Cardiac muscle cell (in vitro differentiated cells and primary cell): ENCODE results near the gene TIMM21. TPM values are rescaled to one million over a fixed set of nuclear protein-coding genes. Genes with fewer than 3 reads are reported as not detected.

Experiments
- DNase-seq, 2 donors: peaks; one replicate each; pipeline versions ENCODE4 v3.0.0 to v3.0.0-alpha.2; 2010 to 2017; ENCODE audit warnings: low read depth in 1 of 2, low spot score in 1 of 2
- H3K27ac ChIP-seq: fragments of 200-600 bp; sonication (generic); 2 replicates; pipeline ENCODE4 v1.5.1; 2016
- H3K27me3 ChIP-seq: fragments of 200-600 bp; sonication (generic); 2 replicates; pipeline ENCODE4 v1.6.0; 2016; ENCODE audit warnings: control low read depth
- H3K36me3 ChIP-seq: fragments of 200-600 bp; sonication (generic); 2 replicates; pipeline ENCODE4 v1.5.1; 2016; ENCODE audit warnings: control low read depth
- H3K4me1 ChIP-seq: fragments of 200-600 bp; sonication (generic); 2 replicates; pipeline ENCODE4 v1.8.1; 2017; ENCODE audit warnings: low read depth, mild to moderate bottlenecking, mixed run types
- H3K4me3 ChIP-seq: fragments of 200-600 bp; sonication (generic); 2 replicates; pipeline ENCODE4 v1.5.1; 2016; ENCODE audit warnings: mild to moderate bottlenecking
- H3K9me3 ChIP-seq: fragments of 200-600 bp; sonication (generic); 2 replicates; pipeline ENCODE4 v1.5.1; 2017; ENCODE audit warnings: low read depth, mild to moderate bottlenecking, control low read depth
- CTCF ChIP-seq: IDR thresholded peaks from 2 replicates; pipeline ENCODE4 v1.5.1; 2012; ENCODE audit warnings: low read depth, mild to moderate bottlenecking, low read length
- polyA plus RNA-seq: library from polyadenylated mRNA; unstranded; fragments of >200 nt; fragmentation: Nextera tagmentation; extraction: Ambion mirVana; gene quantifications from 2 replicates; pipeline ENCODE4 v1.2.1, GENCODE V29; 2016
- total RNA-seq: library from RNA; depleted of rRNA; stranded (reverse); fragments of >200 nt; gene quantifications from 2 replicates; pipeline ENCODE4 v1.2.3, GENCODE V29; 2016

TIMM21 gene
- total and polyA plus RNA-seq, 2 experiments from 2014 or later = 30.9 to 147 TPM

- Histone ChIP-seq H3K4me1 (no peaks in the 10 kb centered on the region), H3K36me3 (no peaks in the 10 kb centered on the region), H3K4me3 (no peak overlapping the region), H3K27ac (no peak overlapping the region), H3K9me3 (no peaks in the 10 kb centered on the region), H3K27me3 (no peaks in the 10 kb centered on the region)
- TF ChIP-seq CTCF = no peak
- no peak for DNase-seq
Measured at GRCh38 chr18:74114116-74114515, 34.2 kb upstream of the TIMM21 start.

DNA sequence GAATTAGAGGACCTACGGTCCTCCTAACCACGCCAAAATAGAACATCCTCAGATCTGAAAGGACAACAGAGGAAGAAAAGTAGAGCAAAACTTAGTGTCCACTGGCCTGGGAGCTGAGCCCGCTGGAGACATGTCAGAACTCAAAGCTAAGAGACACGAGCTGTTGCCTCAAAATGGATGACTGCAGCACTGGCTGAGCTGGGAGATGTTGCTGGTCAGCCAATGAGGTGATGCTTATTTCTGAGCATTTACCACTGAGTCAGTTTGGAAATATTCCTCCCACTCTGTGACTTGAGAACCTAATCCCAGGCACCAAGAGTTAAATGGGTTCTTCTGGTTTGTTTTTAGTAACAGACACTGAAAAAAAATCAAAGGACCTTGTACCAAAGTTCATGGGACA is 33.3 kb upstream of the TIMM21 start:
- H3K36me3 ChIP-seq = no peaks in the 10 kb centered on the region
- no peak overlapping the region for H3K27ac ChIP-seq
- H3K4me3 ChIP-seq = no peak overlapping the region
- H3K27me3 ChIP-seq = no peaks in the 10 kb centered on the region
- H3K4me1 ChIP-seq = no peaks in the 10 kb centered on the region
- no peaks in the 10 kb centered on the region for H3K9me3 ChIP-seq
- DNase-seq = peak in 1 of 2 donors; percentile 5
- TF ChIP-seq CTCF = no peak

DNA sequence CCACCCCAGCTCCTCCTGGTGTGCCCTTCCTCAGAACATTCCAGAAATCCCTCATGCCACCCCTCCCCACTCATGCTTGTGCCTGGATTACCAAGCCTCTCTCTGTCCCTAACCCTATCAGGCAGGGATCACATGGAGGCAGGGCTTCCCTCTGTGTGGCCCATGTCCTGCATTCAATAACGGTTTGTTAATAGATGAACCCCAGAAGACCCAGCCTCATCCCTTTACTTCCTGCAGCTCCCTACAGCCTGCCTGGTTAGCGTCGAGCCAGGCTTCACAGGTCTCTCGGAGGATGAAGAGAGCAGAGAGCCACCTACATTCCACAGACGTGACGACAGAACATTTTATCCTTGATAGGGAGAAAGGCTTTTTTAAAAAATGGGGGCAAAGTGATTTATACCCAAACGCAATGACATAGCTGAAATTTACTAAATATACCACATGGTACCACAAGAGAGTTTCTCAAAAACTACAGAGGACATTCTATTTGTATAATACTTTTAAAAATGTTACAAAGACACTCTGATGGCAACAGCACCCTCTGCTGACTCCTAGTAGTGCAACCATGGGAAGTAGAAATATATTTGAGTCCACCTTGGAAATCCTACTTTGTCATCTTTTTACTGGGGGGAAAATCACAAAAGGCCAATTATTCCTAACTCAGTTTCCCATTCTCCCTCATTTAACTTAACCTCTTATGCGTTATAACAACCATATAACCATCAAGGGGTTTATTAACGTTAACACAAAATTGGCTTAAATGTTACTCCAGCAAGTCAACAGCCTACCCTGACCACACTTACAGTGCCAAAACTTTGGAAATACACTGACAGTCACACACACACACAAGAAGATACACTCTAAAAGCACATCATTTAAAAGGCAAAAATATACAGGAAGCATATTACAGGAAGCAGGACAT is 31.4 kb upstream of the TIMM21 start:
- peak; percentile 60 to 65 for DNase-seq
- no peaks in the 10 kb centered on the region for H3K36me3 ChIP-seq
- no peak overlapping the region for H3K4me3 ChIP-seq
- no peaks in the 10 kb centered on the region for H3K9me3 ChIP-seq
- H3K27ac ChIP-seq = no peak overlapping the region
- H3K27me3 ChIP-seq = no peaks in the 10 kb centered on the region
- H3K4me1 ChIP-seq = no peaks in the 10 kb centered on the region
- peak; percentile 72 for TF ChIP-seq CTCF

DNA sequence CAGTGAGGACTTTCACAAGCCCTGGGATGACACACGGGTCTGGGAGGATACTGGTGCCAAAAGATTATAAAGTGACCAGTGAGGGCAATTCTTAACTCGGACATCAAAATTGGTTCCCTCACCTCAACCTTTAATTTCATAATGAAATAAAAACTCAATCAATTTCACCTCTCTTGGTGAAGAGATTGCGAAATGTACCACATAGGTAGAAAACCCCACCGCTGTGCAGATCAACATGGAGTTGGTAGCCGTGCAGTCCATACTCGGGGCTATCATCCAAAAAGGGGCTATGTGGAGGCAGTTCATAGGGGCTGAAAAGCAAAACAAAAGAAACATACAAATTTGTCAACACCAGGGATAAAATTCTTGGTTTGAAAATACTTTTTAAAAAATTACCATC is 25.1 kb upstream of the TIMM21 start:
- Histone ChIP-seq H3K9me3 (no peaks in the 10 kb centered on the region), H3K27ac (no peak overlapping the region), H3K27me3 (no peaks in the 10 kb centered on the region), H3K4me3 (no peak overlapping the region), H3K36me3 (no peaks in the 10 kb centered on the region), H3K4me1 (no peaks in the 10 kb centered on the region)
- no peak for TF ChIP-seq CTCF
- DNase-seq = no peak

GRCh38 chr18:74124642-74125041 is 23.7 kb upstream of the TIMM21 start:
- Histone ChIP-seq H3K4me3 (no peak overlapping the region), H3K36me3 (no peaks in the 10 kb centered on the region), H3K4me1 (no peaks in the 10 kb centered on the region), H3K9me3 (no peaks in the 10 kb centered on the region), H3K27me3 (no peaks in the 10 kb centered on the region), H3K27ac (no peak overlapping the region)
- no peak for DNase-seq
- TF ChIP-seq CTCF = no peak
